GM18498 (cell line): Measurements from ENCODE around the gene DNAJC10.
"Not testable (repeated sequence)": the region's sequence is repeated elsewhere in the genome, so short reads cannot be mapped to it uniquely, and the experiment has no call there.

Experiments used
- ATAC-seq: cut with Tn5 transposase; IDR thresholded peaks from one replicate; pipeline ENCODE4 v1.9.1; 2021; ENCODE audit warnings: mild to moderate bottlenecking, moderate library complexity; ENCODE audit not compliant: unreplicated experiment

The DNAJC10 gene

DNA sequence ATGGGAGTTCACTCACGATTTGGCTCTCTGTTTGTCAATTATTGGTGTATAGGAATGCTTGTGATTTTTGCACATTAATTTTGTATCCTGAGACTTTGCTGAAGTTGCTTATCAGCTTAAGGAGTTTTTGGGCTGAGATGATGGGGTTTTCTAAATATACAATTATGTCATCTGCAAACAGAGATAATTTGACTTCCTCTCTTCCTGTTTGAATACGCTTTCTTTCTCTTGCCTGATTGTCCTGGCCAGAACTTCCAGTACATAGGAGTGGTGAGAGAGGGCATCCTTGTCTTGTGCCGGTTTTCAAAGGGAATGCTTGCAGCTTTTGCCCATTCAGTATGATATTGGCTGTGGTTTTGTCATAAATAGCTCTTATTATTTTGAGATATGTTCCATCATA lies 66.6 kb downstream of the DNAJC10 start:
- not testable (repeated sequence) for ATAC-seq

GRCh38 chr2:182784058-182784706 lies 68.1 kb downstream of the DNAJC10 start:
- ATAC-seq: no peak

DNA sequence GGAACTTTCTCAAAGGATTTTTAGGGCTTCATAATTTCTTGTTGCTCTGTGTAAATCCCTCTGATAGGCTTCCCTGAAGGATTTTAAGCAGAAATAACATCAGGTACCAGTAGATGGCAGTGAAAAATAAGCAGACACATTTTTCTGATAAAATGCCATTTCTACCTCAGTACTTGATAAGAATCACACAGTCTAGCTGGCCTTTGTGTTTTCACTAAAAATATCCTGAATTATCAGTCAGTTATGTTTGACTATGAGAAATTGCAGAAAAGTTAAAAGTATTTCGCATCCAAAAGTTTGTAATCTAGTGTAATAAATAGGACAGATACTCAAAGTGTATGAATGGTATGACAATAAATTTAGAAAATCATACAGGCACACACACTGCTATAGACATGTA lies 68.7 kb downstream of the DNAJC10 start:
- peak; percentile 53 for ATAC-seq

- ATAC-seq: no peak
Measured at GRCh38 chr2:182792441-182792840, 76.4 kb downstream of the DNAJC10 start.

DNA sequence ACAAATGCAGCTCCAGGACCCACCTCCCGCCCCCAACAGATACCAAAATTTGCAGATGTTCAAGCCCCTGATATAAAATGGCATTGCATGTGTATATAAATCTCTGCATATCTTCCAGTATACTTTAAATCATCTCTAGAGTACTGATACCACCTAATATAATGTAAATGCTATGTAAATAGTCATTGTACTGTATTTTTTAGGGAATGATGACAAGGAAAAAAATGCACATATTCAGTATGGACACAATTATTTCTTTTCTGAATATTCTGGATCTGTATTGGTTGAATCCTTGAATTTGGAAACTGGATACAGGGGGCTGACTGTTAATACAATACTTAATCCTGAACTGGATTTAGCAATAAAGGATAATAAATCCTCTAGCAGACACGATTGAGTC lies 82.7 kb downstream of the DNAJC10 start:
- no peak for ATAC-seq

- no peak for ATAC-seq
Measured at GRCh38 chr2:182804128-182804527, 88.1 kb downstream of the DNAJC10 start.

DNA sequence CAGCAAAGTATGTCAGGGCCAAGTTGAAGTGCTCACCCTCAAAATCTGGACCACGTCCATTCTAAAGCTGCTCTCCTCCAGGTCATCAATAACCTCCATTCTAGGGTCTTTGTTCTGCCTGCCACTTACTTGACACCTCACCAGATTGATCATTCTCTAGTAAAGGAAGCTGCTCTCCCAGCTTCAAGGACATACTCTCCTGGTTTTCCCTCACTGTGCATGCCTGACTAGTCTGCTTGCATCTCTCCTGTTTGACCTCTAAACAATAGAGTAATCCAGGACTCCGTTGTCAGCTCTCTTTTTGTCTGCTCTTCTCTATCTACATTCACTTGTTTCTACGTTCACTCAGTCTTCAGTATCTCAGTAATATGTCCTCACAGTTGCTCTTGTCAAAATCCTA lies 91.3 kb downstream of the DNAJC10 start:
- ATAC-seq: no peak

GRCh38 chr2:182810087-182810486 lies 94.0 kb downstream of the DNAJC10 start:
- ATAC-seq: no peak

DNA sequence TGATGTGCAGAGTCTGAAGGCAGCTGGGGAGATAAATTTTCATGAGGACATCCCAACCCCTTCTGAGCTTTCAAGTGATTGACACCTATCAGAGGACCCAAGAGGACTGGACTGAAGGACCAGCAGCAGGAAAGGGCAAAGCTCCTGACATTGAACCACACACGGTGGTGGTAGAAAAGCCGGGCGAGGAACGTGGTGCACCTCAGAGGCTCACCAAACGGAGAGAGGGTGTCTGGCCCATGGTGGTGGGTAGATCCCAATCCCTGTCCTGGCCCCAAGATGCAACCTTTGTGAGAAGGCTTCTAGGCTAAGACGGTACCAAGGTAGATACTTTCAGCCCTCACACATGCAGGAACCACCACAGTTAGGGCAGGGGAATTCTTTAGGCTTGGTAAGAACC lies 98.3 kb downstream of the DNAJC10 start:
- no peak for ATAC-seq

GRCh38 chr2:182814804-182815203 lies 98.7 kb downstream of the DNAJC10 start:
- ATAC-seq: no peak

- ATAC-seq: no peak
Measured at GRCh38 chr2:182816866-182817265, 100.8 kb downstream of the DNAJC10 start.

DNA sequence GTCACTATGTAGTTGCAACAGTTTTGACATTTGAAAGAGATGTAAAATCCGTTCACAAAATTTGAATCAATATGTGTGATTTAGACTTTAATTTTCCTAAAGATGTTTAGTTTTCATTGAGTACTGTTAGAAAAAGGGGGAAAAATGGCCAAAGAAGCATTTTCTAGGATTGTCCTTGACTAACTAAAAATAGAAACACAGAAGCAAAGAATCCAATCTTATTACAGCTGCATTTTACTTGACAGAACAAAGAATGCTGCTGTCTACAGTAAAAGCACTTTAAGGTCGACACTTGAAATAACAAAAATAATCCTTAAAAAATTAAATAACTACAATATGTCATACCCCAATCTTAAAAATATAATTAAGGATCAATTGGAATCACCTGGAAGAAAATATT lies 101.5 kb downstream of the DNAJC10 start:
- no peak for ATAC-seq

- ATAC-seq: no peak
Measured at GRCh38 chr2:182818501-182818900, 102.4 kb downstream of the DNAJC10 start.

- ATAC-seq: no peak
Measured at GRCh38 chr2:182818925-182819324, 102.9 kb downstream of the DNAJC10 start.

DNA sequence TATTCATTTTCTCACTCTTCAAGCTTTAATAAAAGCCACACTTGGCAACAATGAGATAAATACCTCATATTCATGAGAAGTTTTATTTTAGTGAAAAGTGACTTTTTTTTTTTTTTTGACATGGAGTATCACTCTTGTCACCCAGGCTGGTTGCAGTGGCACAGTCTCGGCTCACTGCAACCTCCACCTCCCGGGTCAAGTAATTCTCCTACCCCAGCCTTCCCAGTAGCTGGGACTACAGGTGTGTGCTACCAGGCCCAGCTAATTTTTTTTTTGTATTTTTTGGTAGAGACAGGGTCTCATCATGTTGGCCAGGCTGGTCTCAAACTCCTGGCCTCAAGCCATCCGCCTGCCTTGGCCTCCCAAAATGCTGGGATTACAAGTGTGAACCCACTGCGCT lies 103.4 kb downstream of the DNAJC10 start:
- no peak for ATAC-seq

- no peak for ATAC-seq
Measured at GRCh38 chr2:182821182-182821581, 105.1 kb downstream of the DNAJC10 start.

GRCh38 chr2:182822733-182823132 lies 106.7 kb downstream of the DNAJC10 start:
- no peak for ATAC-seq

- ATAC-seq: no peak
Measured at GRCh38 chr2:182824056-182824766, 108.2 kb downstream of the DNAJC10 start.

- no peak for ATAC-seq
Measured at GRCh38 chr2:182824767-182825158, 108.7 kb downstream of the DNAJC10 start.

GRCh38 chr2:182826064-182826463 lies 110.0 kb downstream of the DNAJC10 start:
- no peak for ATAC-seq

DNA sequence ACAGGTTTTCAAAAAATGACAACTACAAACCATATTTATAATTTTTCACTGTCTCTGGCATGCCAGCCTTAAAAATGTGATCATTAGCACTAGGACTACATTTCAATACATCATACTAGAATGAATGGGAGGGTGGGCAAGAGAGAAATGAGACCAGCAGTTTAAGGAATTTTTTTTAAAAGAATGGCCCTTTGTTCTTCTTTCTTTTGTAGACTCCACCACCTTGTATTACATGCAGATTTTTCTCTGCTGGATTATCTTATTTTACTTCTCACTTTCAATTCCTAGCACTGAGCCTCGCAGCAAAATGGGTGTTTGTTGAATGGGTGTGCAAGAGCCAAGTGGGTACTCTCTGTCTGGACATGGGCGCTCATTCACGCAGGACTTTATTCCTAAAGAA lies 110.4 kb downstream of the DNAJC10 start:
- ATAC-seq: no peak

GRCh38 chr2:182827182-182827879 lies 111.3 kb downstream of the DNAJC10 start:
- no peak for ATAC-seq
